HepG2 (cell line): ENCODE results near the gene QRFP. TPM values are rescaled to one million over a fixed set of nuclear protein-coding genes. Genes with fewer than 3 reads are reported as not detected.
A peak's percentile ranks its signal among the peaks of the same experiment; 100 is the strongest.

ENCODE experiments used
- ATAC-seq: fragments of 200-7000 bp; cut with Tn5 transposase; 3 replicates; pipeline ENCODE4 v1.9.1; 2020; ENCODE audit warnings: mild to moderate bottlenecking, moderate library complexity
- BruUV-seq: library from RNA; stranded (reverse); fragments of 400-500 nt; replicated peaks from 2 replicates; lab custom pipeline; 2021; lab: Mats Ljungman, UMichigan
- CTCF ChIA-PET: fragments of 300-600 bp; formaldehyde crosslinking; extraction: SDS; loops from one replicate; lab custom pipeline; 2021; ENCODE audit warnings: low total read pairs, inconsistent platforms, low intra/inter-chr PET ratio; lab: Yijun Ruan, JAX
- POLR2A ChIA-PET: fragments of 350-600 bp; sonication (Branson Sonifier 250); formaldehyde crosslinking; loops from one replicate; lab custom pipeline; 2020; ENCODE audit warnings: antibody characterized with exemption, inconsistent platforms; lab: Yijun Ruan, JAX
- DNase-seq: peaks from one replicate; pipeline ENCODE4 v3.0.0-alpha.2; 2015; ENCODE audit warnings: low spot score
- FAIRE-seq: peaks from 3 replicates; lab custom pipeline; 2011; peaks lifted over from hg19 to GRCh38; lab: Jason Lieb, UNC
- H2AFZ ChIP-seq: one replicate; pipeline ENCODE4 v1.6.1; 2011; ENCODE audit warnings: low read length, inconsistent platforms
- H3K27ac ChIP-seq: fragments of 300-600 bp; 3 replicates; pipeline ENCODE4 v1.8.0; 2011; ENCODE audit warnings: mixed run types, mild to moderate bottlenecking, mixed read lengths, low read length, inconsistent platforms; ENCODE audit not compliant: insufficient read depth; ENCODE audit errors: extremely low read length
- H3K27me3 ChIP-seq, 2 experiments: fragments of 200-600 bp in 1 of 2; 2 replicates in 1 of 2; 3 replicates in 1 of 2; pipeline versions ENCODE4 v1.6.0 to v1.8.0; 2011; ENCODE audit warnings: low read length in 2 of 2, mild to moderate bottlenecking in 2 of 2, moderate library complexity in 2 of 2, inconsistent platforms in 1 of 2; ENCODE audit not compliant: insufficient read depth in 2 of 2, control insufficient read depth in 1 of 2
- H3K36me3 ChIP-seq, 2 experiments: fragments of 200-600 bp in 1 of 2; replicated peaks in 1 of 2; 2 replicates in 1 of 2; 3 replicates in 1 of 2; pipeline versions ENCODE4 v1.5.1 to v1.8.0; 2011; ENCODE audit warnings: low read length in 2 of 2, inconsistent platforms in 1 of 2; ENCODE audit not compliant: insufficient read depth in 2 of 2, control insufficient read depth in 1 of 2
- H3K4me1 ChIP-seq: 2 replicates; pipeline ENCODE4 v1.5.1; 2012; ENCODE audit warnings: low read length, inconsistent platforms; ENCODE audit not compliant: insufficient read depth
- H3K4me2 ChIP-seq: 2 replicates; pipeline ENCODE4 v1.6.0; 2011; ENCODE audit warnings: low read depth, low read length, inconsistent platforms
- H3K4me3 ChIP-seq, 3 experiments: fragments of 200-600 bp in 1 of 3; sonication (generic), shearing (Covaris generic) in 1 of 3; replicated peaks in 1 of 3; 2 replicates each; pipeline ENCODE4 v1.5.1; 2011 to 2016; ENCODE audit warnings: low read length in 3 of 3, inconsistent platforms in 2 of 3, low read depth in 2 of 3, mild to moderate bottlenecking in 2 of 3, control low read depth in 1 of 3, mixed read lengths in 1 of 3; ENCODE audit not compliant: insufficient read depth in 1 of 3
- H3K79me2 ChIP-seq: one replicate; pipeline ENCODE4 v1.6.1; 2011; ENCODE audit warnings: low read length, inconsistent platforms; ENCODE audit not compliant: insufficient read depth
- H3K9ac ChIP-seq: 2 replicates; pipeline ENCODE4 v1.6.0; 2011; ENCODE audit warnings: mild to moderate bottlenecking, low read depth, low read length, inconsistent platforms; ENCODE audit not compliant: insufficient read depth
- H3K9me3 ChIP-seq: 2 replicates; pipeline ENCODE4 v1.5.1; 2012; ENCODE audit warnings: mild to moderate bottlenecking, low read length
- H4K20me1 ChIP-seq: 2 replicates; pipeline ENCODE4 v1.6.0; 2011; ENCODE audit warnings: inconsistent platforms, mild to moderate bottlenecking, low read length, moderate library complexity; ENCODE audit not compliant: insufficient read depth
- ARID5B ChIP-seq: IDR thresholded peaks from 2 replicates; pipeline ENCODE4 v1.4.0; 2020; ENCODE audit warnings: mild to moderate bottlenecking, missing genetic modification reagents
- BCL3 ChIP-seq: sonication (generic); formaldehyde crosslinking; IDR thresholded peaks from 2 replicates; pipeline ENCODE4 v1.5.1; 2020; ENCODE audit warnings: mild to moderate bottlenecking, missing genetic modification reagents, moderate library complexity
- BCL6 ChIP-seq: IDR thresholded peaks from 2 replicates; pipeline ENCODE4 v1.6.1; 2016; ENCODE audit warnings: missing genetic modification reagents, missing compliant biosample characterization
- CHD4 ChIP-seq: fragments of 200-600 bp; sonication (generic); IDR thresholded peaks from 2 replicates; pipeline ENCODE4 v1.7.0; 2017; ENCODE audit warnings: mild to moderate bottlenecking, low read length, borderline replicate concordance
- FOXJ3 ChIP-seq: sonication (generic); formaldehyde crosslinking; IDR thresholded peaks from 2 replicates; pipeline ENCODE4 v1.4.0; 2020; ENCODE audit warnings: missing genetic modification reagents, mild to moderate bottlenecking, borderline replicate concordance
- GATAD2A ChIP-seq: IDR thresholded peaks from 2 replicates; pipeline ENCODE4 v1.6.1; 2016
- HES4 ChIP-seq: sonication (generic); formaldehyde crosslinking; IDR thresholded peaks from 2 replicates; pipeline ENCODE4 v1.9.0; 2021; ENCODE audit warnings: mild to moderate bottlenecking, missing genetic modification reagents, borderline replicate concordance
- HNF4A ChIP-seq: sonication (generic); formaldehyde crosslinking; IDR thresholded peaks from 2 replicates; pipeline ENCODE4 v1.4.0; 2020; ENCODE audit warnings: missing genetic modification reagents
- KDM6A ChIP-seq: IDR thresholded peaks from 2 replicates; pipeline ENCODE4 v1.6.1; 2016; ENCODE audit warnings: low read depth
- MBD4 ChIP-seq: IDR thresholded peaks from 2 replicates; pipeline ENCODE4 v1.6.1; 2012; ENCODE audit warnings: low read length, inconsistent platforms, borderline replicate concordance
- MYNN ChIP-seq: sonication (generic); formaldehyde crosslinking; IDR thresholded peaks from 2 replicates; pipeline ENCODE4 v1.4.0; 2020; ENCODE audit warnings: mild to moderate bottlenecking, low read depth, missing genetic modification reagents
- PHB2 ChIP-seq: fragments of 450-650 bp; IDR thresholded peaks from 2 replicates; pipeline ENCODE4 v1.6.1; 2018; ENCODE audit not compliant: partially characterized antibody
- PHF21A ChIP-seq: sonication (generic); formaldehyde crosslinking; IDR thresholded peaks from 2 replicates; pipeline ENCODE4 v1.5.0; 2020; ENCODE audit warnings: mild to moderate bottlenecking, missing genetic modification reagents
- RARG ChIP-seq: sonication (generic); formaldehyde crosslinking; IDR thresholded peaks from 2 replicates; pipeline ENCODE4 v1.4.0; 2020; ENCODE audit warnings: low read depth, mild to moderate bottlenecking, missing genetic modification reagents
- SOX5 ChIP-seq: IDR thresholded peaks from 2 replicates; pipeline ENCODE4 v1.6.1; 2016; ENCODE audit warnings: borderline replicate concordance
- SOX6 ChIP-seq, 2 experiments: fragments of 450-650 bp in 1 of 2; sonication (generic) in 1 of 2; formaldehyde crosslinking in 1 of 2; IDR thresholded peaks; 2 replicates each; pipeline versions ENCODE4 v1.4.0 to v1.6.1; 2017 to 2020; ENCODE audit warnings: antibody characterized with exemption in 1 of 2, mild to moderate bottlenecking in 1 of 2, missing genetic modification reagents in 1 of 2
- TGIF2 ChIP-seq: IDR thresholded peaks from 2 replicates; pipeline ENCODE4 v1.6.1; 2016; ENCODE audit warnings: control low read depth, missing compliant biosample characterization
- ZNF788 ChIP-seq: sonication (generic); formaldehyde crosslinking; IDR thresholded peaks from 2 replicates; pipeline ENCODE4 v1.5.0; 2020; ENCODE audit warnings: mild to moderate bottlenecking, missing genetic modification reagents, borderline replicate concordance
- WGBS: methylation state at CpG from one replicate; pipeline ENCODE4 v1.1.6; 2017; ENCODE audit warnings: low lambda C conversion rate; 5-methylcytosine and 5-hydroxymethylcytosine counted together
- in situ Hi-C: cut with HindIII; loops from 2 replicates; pipeline ENCODE4 v1.10.0; 2017; ENCODE audit warnings: low pct_unique_long_range_greater_than_20kb; ENCODE audit not compliant: extremely low pct_ligation_motif_present
- intact Hi-C: fragments of 100-400 bp; cut with micrococcal nuclease; formaldehyde crosslinking; loops from one replicate; pipeline ENCODE4 v1.10.0; 2022; ENCODE audit not compliant: unreplicated experiment
- polyA plus RNA-seq, 8 experiments: library from polyadenylated mRNA; depleted of rRNA in 3 of 8; stranded (reverse) in 7 of 8; unstranded in 1 of 8; fragments of >200 nt; fragmentation: Illumina TruSeq in 4 of 8; extraction: Trizol in 4 of 8; gene quantifications; 2 replicates each; pipeline versions ENCODE4 v1.2.1 to v1.2.3, GENCODE V29; 2011 to 2016; ENCODE audit warnings: low read depth in 4 of 8, missing spikeins in 1 of 8, mixed read lengths in 1 of 8; ENCODE audit not compliant: insufficient read depth in 1 of 8
- total RNA-seq, 5 experiments: library from RNA; depleted of rRNA; stranded (reverse); fragments of >200 nt; fragmentation: Illumina TruSeq; extraction: Trizol; gene quantifications; 2 replicates each; pipeline ENCODE4 v1.2.3, GENCODE V29; 2016; ENCODE audit warnings: low read depth in 1 of 5

The QRFP gene
- total and polyA plus RNA-seq, 2 of the 13 experiments (the other 11 are each of a cell fraction or from before 2014, with no cell fraction given) = not detected

GRCh38 chr9:130934702-130935647, 38.4 kb upstream of the QRFP start:
- peaks cover 44% of the 10 kb centered on the region for H3K4me1 ChIP-seq
- intact Hi-C loops = no loop called here
- TF ChIP-seq HNF4A (CRISPR knock-in tag) (peak; percentile 82), KDM6A (peak; percentile 45; the same call in 1 of the 2 replicates), FOXJ3 (CRISPR knock-in tag) (no peak), SOX6 (IDR thresholded peaks at IDR 0.05) (no peak), SOX6 (CRISPR knock-in tag; IDR thresholded peaks at IDR 0.05) (peak; percentile 36), PHF21A (CRISPR knock-in tag) (peak; percentile 71; the same call in 1 of the 2 replicates), BCL6 (0 out of 2 replicates have a peak, but pooled peaks have one; percentile 18), ARID5B (CRISPR knock-in tag) (0 out of 2 replicates have a peak, but pooled peaks have one; percentile 43), MBD4 (no peak), MYNN (CRISPR knock-in tag) (no peak), GATAD2A (CRISPR knock-in tag) (peak; percentile 59), BCL3 (CRISPR knock-in tag) (peak; percentile 13; the same call in 1 of the 2 replicates), RARG (no peak), SOX5 (CRISPR knock-in tag) (peak; percentile 19; the same call in 1 of the 2 replicates), HES4 (CRISPR knock-in tag) (no peak), TGIF2 (CRISPR knock-in tag) (no peak), PHB2 (no peak), ZNF788 (peak; percentile 73; the same call in 1 of the 2 replicates), CHD4 (peak; percentile 18; the same call in 1 of the 2 replicates)

More at GRCh38 chr9:130934702-130935647, 38.4 kb upstream of the QRFP start:
- H3K4me2 ChIP-seq = peak overlapping the region; percentile 83
- peak; percentile 47 for ATAC-seq
- 13% methylated on average over 9 of the region's 16 CpGs for WGBS
- H4K20me1 ChIP-seq = no peaks in the 10 kb centered on the region
- H3K79me2 ChIP-seq = no peaks in the 10 kb centered on the region
- FAIRE-seq = peak; percentile 82
- no peak overlapping the region for H3K27ac ChIP-seq
- H3K27me3 ChIP-seq = peaks cover 17 to 89% of the 10 kb centered on the region in 2 experiments
- H3K4me3 ChIP-seq = peak overlapping the region in 1 of 3 experiments; percentile 42; a peak in 2 of 6 replicates
- BruUV-seq = no TSS peak
- no peak overlapping the region for H2AFZ ChIP-seq
- H3K9me3 ChIP-seq = no peaks in the 10 kb centered on the region
- no peak overlapping the region for H3K9ac ChIP-seq
- no peaks in the 10 kb centered on the region for H3K36me3 ChIP-seq
- in situ Hi-C loops = no loop called here
- ChIA-PET CTCF (no interaction called here), POLR2A (interaction anchor here (0.6 kb wide), 1 partner anchor 11 kb away, joined by 3 read pairs; no protein-coding TSS in a partner anchor)
- DNase-seq = peak; percentile 70
